Stimulated activated CD4-positive, alpha-beta T cell treated with anti-CD3 and anti-CD28 coated beads, Interleukin-4, amount 100 ng/mL, for 48 hours (primary cell): ENCODE measurements around the gene NPFFR2.
"Not testable (repeated sequence)": the region's sequence is repeated elsewhere in the genome, so short reads cannot be mapped to it uniquely, and the experiment has no call there.

Source experiments
- DNase-seq, 2 donors: peaks; one replicate each; pipeline ENCODE4 v3.0.0-alpha.2; 2020; ENCODE audit warnings: low read depth in 2 of 2

NPFFR2 gene

GRCh38 chr4:72031868-72032608, at the start of gene NPFFR2:
NPFFR2 (plus strand) TSS chr4:72032000; CDS start chr4:72128592, 96,592 bp downstream.
- DNase-seq = no peak

GRCh38 chr4:71992571-71993312, 39.1 kb upstream of the NPFFR2 start:
- no peak for DNase-seq

- no peak for DNase-seq
Measured at GRCh38 chr4:71994559-71994958, 37.2 kb upstream of the NPFFR2 start.

GRCh38 chr4:71995297-71995696, 36.5 kb upstream of the NPFFR2 start:
- DNase-seq = no peak

GRCh38 chr4:72006586-72006985, 25.2 kb upstream of the NPFFR2 start:
- no peak for DNase-seq

- no peak for DNase-seq
Measured at GRCh38 chr4:72011906-72012305, 19.9 kb upstream of the NPFFR2 start.

GRCh38 chr4:72016011-72016410, 15.8 kb upstream of the NPFFR2 start:
- no peak for DNase-seq

GRCh38 chr4:72019688-72020087, 12.1 kb upstream of the NPFFR2 start:
- no peak for DNase-seq

- DNase-seq = no peak
Measured at GRCh38 chr4:72022553-72022952, 9.2 kb upstream of the NPFFR2 start.

- DNase-seq = no peak
Measured at GRCh38 chr4:72055566-72055965, 23.8 kb downstream of the NPFFR2 start.

- DNase-seq = no peak
Measured at GRCh38 chr4:72063726-72064125, 31.9 kb downstream of the NPFFR2 start.

- DNase-seq = no peak
Measured at GRCh38 chr4:72067051-72067450, 35.3 kb downstream of the NPFFR2 start.

- no peak for DNase-seq
Measured at GRCh38 chr4:72073816-72074215, 42.0 kb downstream of the NPFFR2 start.

GRCh38 chr4:72076562-72076961, 44.8 kb downstream of the NPFFR2 start:
- no peak for DNase-seq

- no peak for DNase-seq
Measured at GRCh38 chr4:72077346-72077745, 45.5 kb downstream of the NPFFR2 start.

- DNase-seq = no peak
Measured at GRCh38 chr4:72084587-72085011, 52.8 kb downstream of the NPFFR2 start.

GRCh38 chr4:72090606-72091005, 58.8 kb downstream of the NPFFR2 start:
- not testable (repeated sequence) for DNase-seq

- DNase-seq = no peak
Measured at GRCh38 chr4:72094059-72094797, 62.4 kb downstream of the NPFFR2 start.

GRCh38 chr4:72107456-72107855, 75.7 kb downstream of the NPFFR2 start:
- no peak for DNase-seq

GRCh38 chr4:72109364-72109763, 77.6 kb downstream of the NPFFR2 start:
- DNase-seq = no peak

- no peak for DNase-seq
Measured at GRCh38 chr4:72109959-72110497, 78.2 kb downstream of the NPFFR2 start.

- no peak for DNase-seq
Measured at GRCh38 chr4:72110886-72111285, 79.1 kb downstream of the NPFFR2 start.
